Daoy (cell line): ENCODE measurements around the gene DBR1. TPM values are rescaled to one million over a fixed set of nuclear protein-coding genes. Genes with fewer than 3 reads are reported as not detected.

Source experiments
- DNase-seq: peaks from one replicate; pipeline ENCODE4 v3.0.0-alpha.2; 2015; ENCODE audit warnings: low read depth
- total RNA-seq: library from RNA; depleted of rRNA; stranded (reverse); fragments of >200 nt; shearing (Covaris generic); gene quantifications from 2 replicates; pipeline ENCODE4 v1.2.3, GENCODE V29; 2014; rRNA removed

DBR1 gene
- total RNA-seq, result 26.2 and 32.9 TPM in 2 replicates

GRCh38 chr3:138174421-138175131, at the start of gene DBR1:
Gene DBR1 (minus strand): TSS chr3:138174921. CDS start chr3:138174795, 126 bp downstream.
- DNase-seq, result peak; percentile 83

DNA sequence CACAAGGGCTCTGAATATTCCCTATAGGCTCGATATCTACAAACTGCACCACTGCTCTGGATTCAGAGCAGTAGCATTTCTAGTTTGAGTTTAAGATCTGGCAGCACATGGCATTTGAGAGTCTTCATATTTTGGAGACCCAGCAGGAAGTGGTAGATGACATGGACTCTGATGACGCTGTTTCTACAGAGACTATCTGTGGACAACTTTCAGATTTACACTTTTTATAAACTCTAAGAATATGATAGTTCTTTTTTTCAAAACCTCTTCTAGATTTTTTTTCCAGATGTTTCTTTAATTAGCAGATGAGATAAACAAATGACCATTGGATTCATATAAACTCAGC, 48.2 kb upstream of the DBR1 start:
- no peak for DNase-seq

- DNase-seq, result no peak
Observed at GRCh38 chr3:138222131-138222941, 47.6 kb upstream of the DBR1 start.

GRCh38 chr3:138220788-138221187, 46.1 kb upstream of the DBR1 start:
- peak; percentile 10 for DNase-seq

DNA sequence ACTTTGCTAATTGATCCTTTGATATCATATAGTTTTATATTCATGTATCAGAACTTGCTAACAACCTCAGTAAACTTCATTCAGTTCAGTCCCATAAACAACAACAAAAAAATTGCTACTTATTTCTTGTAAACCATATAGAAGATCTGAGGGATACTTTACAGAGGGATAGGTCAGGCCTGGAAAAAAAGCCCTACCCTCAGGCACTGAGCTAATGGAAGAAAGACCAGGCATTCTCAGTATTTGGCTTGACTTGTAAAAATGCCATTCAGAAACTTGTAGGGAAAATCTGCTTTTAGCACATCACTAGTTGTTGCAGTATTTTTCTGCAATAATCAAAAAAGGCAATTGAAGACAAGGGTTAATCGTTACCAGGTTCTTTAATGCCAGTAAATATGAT, 45.5 kb upstream of the DBR1 start:
- DNase-seq, result no peak

GRCh38 chr3:138219255-138219654, 44.5 kb upstream of the DBR1 start:
- DNase-seq, result no peak

GRCh38 chr3:138213398-138214085, 38.8 kb upstream of the DBR1 start:
- no peak for DNase-seq

DNA sequence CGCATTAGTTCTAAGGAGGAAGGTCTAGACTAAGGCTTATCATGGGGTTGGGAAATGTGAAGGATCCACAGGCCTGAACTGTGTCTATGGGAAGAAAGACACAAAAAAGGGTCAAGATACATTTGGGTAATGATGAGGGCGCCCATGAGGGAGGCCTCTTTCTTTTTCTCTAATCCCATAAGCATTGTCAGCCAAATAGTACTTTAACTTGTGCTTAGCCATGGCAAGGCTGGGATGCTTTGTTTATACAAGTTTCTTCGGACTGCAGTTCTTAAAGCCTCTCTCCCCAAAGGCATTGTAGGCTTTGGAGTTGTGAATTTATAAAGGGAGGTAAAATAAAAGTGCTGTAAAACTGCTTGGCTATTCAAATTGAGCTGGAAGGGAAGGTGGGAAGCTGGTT, 35.8 kb upstream of the DBR1 start:
- DNase-seq, result no peak

DNA sequence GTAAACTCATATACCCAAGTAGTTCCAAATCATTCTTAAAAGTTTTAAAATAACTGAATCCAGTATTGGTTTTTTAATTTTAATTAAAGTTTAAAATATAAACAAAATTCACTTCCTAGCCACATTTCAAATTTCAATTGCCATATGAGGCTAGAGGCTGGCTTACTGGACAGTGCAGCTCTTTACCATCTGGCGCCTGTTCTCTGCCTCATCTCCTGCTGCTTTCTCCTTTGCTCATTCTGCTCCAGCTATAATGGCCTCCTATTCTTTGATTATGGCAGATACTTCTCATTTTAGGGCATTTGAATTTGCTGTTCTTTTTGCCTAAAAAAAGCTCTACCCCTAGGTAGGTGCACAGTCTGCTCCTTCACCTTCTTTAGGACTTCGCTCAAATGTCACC, 31.5 kb upstream of the DBR1 start:
- no peak for DNase-seq

GRCh38 chr3:138205527-138205926, 30.8 kb upstream of the DBR1 start:
- peak; percentile 6 for DNase-seq

- no peak for DNase-seq
Observed at GRCh38 chr3:138203938-138204337, 29.2 kb upstream of the DBR1 start.

DNA sequence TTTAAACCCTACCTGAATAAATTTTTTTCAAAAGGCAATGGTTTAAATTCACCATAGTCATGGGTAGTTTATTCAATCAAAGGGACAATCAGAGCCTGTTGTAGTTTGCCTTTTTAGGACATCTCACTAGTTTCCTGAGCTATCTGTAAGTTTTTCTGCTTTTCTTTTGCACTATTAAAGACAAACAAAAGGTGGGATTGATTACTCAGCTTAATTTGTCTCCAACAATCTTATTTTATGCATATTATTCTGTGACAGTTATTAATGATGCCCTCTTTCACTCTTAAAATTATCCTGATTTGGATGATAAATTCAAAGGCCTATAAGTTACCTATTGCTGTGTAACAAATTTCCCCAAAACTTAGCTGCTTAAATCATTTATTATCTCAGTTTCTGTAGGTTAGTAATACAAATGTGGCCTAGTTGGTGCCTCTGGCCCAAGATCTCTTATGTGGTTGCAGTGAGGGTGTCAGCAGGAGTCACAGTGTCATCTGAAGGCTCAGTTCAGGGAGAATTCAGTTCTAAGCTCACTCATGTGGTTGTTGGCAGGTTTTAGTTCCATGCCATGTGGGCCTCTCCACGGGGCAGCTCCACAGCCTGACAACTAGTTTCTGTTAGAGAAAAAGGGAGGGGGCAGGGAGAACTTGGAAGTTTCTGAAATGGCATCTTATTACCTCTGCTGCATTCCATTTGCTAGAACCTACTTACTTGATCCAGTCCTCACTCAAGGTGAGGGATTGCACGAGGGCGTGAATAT, 28.4 kb upstream of the DBR1 start:
- DNase-seq, result no peak

- DNase-seq, result no peak
Observed at GRCh38 chr3:138200424-138200823, 25.7 kb upstream of the DBR1 start.

DNA sequence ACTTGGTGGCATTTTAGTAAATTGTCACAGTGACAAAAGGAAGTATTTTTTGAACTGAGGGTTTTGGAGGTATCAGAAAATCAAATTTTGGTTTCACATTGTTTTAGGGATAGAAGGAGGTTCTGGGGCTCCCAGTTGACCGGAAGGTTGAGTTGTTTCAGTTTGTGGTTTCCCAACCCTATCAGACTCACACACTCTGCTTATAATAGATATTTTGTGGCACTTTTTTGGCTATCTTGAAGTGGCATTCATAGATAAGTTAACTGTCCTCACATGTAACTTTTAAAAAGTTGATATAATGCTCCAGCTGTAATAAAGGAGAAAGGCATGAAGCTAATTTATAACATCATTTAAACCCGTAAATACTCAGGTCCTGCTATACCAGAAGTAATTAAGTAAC, 25.1 kb upstream of the DBR1 start:
- DNase-seq, result no peak

DNA sequence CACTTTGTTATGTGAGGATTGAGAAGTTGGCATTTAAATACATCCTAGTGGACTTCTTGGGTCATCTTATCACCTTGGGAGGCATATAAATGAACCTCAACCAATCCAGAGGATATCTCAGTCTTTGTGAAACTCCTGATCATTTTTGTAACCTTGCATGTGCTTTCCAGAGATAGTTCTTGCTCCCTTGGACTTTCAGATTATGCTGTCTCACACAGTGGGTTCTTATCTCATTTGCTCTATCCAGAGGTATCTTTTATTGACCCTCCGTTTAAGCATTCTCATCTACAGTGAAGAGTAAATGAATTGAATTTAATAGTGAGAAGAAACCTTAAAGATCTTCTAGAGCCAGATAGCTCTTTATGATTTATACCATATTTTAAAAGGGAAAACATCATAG, 22.8 kb upstream of the DBR1 start:
- no peak for DNase-seq

GRCh38 chr3:138197058-138197457, 22.3 kb upstream of the DBR1 start:
- DNase-seq, result no peak

DNA sequence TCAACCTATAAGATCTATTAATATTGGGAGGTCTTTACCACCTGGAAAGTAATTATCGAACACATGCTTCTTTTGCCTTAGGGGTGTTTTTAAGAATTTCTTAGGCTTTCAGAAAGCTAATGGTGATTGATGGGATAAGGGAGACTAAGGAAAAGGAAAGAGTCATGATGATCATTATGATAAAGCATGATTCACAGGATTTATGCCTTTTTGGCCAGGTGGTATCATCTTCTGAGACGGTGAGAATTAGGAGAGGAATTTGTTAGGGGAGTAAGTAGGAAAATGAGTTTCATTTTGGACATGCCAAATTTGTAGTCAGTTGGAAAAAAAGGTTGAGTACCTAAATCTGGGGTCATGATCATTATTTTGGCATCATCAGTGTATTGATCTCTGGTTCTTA, 21.3 kb upstream of the DBR1 start:
- no peak for DNase-seq

GRCh38 chr3:138195481-138195880, 20.8 kb upstream of the DBR1 start:
- DNase-seq, result no peak

GRCh38 chr3:138188013-138188730, 13.5 kb upstream of the DBR1 start:
- DNase-seq, result peak; percentile 61

DNA sequence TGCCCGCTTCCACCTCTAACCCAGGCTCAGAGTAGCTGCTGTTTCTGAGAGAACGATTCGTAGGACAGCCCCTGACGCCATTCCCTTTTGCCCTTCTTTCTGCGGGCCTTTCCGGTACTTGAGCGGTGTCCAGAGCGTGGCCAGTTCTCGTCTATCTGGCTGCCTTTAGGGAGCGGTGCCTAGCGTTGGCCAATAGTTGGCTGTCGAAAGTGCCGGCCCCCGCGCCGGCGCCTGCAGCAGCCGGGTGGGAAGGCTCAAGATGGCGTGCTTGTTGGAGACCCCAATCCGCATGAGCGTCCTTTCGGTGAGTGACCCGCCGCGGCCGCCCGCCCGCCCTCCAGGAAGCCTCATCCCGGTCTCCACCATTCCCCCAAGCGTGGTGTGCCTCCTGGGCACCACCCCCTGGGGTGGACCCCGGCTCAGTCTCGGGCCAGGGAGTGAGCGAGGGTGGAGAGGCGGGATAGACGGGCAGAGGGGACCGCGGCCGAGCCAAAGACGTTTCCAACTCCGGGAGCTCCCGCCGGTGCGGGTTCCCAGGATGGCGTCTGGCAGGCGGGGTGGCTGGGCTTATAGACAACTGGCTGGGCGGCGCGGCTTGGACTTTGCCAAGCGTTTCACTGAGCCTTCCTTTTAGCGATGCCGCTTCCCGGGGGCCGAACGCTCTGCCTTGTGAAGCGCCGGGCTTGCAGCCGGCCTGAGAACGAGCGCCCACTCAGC, 12.7 kb upstream of the DBR1 start, which contains the start of gene ARMC8:
ARMC8 (plus strand) TSS at position 6 of the 717 bp plus-strand sequence; CDS start at position 260, 254 bp downstream.
- DNase-seq, result no peak
